NCI-H2081 (cell line): ENCODE measurements around the gene PARN.
"Not testable (repeated sequence)": the region's sequence is repeated elsewhere in the genome, so short reads cannot be mapped to it uniquely, and the experiment has no call there.

Experiments used
- DNase-seq, 2 experiments: peaks; one replicate each; lab custom pipeline; 2025; lab: John Stamatoyannopoulos, UW

PARN gene

DNA sequence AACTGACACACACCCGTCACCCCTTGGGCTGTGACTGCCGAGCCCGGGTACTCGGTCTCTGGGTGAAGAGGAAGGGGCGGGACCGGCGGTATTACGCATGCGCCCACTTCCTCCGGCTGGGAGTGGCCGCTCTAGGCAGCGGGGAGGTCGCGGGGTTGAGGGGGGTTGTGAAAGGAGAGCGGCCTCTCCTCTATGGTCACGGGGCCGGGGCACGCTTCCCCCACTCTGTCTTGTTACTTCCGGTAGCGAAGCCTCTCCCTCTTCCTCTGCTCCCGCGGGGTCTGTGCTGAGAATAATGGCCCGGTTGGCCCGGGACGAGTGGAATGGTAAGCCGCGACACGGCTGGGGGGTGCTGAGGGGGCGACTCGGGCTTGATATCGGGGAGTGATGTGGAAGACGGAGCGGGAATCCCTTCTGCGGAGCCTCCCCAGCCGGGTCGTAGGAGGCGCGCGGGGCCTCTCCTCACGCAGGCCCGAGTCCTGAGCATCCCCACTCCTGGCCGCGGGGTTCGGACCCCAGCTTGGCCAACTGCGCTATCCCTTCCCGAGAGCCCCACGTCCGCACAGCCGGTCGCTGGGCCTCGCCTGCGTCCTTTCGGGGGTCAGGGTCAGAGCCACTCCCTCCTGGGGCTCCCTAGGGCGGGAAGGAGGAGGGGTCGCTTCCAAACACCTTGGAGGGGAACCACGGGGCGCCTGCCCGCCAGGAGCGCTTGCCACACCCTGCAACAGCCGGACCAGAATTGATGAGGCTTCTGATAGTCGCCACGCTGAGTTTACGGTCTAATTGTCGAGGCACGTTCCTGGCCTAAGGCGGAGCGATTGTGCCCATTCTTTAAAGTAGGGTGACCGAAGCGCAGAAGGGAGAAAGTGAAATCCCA lies 2.9 kb upstream of the PARN start, which contains the start of gene BFAR:
BFAR (plus strand) TSS at position 259 of the 877 bp plus-strand sequence. CDS start 11,396 bp downstream, outside the sequence.
- peak; percentile 97 for DNase-seq

DNA sequence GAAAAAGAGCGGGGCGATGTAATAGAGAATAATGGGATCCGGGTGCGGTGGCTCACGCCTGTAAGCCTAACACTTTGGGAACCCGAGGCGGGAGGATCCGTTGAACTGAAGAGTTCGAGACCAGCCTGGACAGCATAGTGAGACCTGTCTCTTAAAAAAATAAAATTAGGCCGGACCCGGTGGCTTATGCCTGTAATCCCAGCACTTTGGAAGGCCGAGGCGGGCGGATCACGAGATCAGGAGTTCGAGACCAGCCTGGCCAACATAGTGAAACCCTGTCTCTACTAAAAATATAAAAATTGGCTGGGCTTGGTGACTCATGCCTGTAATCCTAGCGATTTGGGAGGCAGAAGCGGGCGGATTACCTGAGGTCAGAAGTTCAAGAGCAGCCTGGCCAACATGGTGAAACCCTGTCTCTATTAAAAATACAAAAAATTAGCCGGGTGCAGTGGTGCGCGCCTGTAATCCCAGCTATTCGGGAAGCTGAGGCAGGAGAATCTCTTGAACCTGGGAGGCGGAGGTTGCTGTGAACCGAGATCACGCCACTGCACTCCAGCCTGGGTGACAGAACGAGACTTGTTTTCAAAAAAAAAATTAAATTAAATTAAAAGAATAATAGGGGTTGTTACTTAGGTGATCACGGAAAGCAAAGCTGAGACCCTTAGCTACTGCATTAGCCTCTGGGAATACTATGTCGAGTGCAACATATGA lies 715 bp upstream of the PARN start:
- not testable (repeated sequence) for DNase-seq

DNA sequence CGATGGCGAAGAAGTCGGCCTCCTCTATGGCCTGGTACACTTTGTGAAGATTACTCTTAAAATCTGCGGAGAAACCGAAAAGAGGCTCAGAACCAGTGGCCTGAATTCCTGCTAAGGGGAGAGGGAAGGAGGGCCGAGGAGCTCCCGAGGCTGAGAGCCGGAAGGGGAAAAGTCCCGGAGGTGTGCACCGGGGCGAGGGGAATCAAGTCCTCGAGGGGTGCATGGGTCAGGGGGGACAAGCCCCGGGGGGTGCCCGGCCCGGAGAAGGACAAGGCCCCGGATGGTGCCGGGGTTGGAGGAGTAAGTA lies 495 bp downstream of the PARN start:
- DNase-seq = no peak

DNA sequence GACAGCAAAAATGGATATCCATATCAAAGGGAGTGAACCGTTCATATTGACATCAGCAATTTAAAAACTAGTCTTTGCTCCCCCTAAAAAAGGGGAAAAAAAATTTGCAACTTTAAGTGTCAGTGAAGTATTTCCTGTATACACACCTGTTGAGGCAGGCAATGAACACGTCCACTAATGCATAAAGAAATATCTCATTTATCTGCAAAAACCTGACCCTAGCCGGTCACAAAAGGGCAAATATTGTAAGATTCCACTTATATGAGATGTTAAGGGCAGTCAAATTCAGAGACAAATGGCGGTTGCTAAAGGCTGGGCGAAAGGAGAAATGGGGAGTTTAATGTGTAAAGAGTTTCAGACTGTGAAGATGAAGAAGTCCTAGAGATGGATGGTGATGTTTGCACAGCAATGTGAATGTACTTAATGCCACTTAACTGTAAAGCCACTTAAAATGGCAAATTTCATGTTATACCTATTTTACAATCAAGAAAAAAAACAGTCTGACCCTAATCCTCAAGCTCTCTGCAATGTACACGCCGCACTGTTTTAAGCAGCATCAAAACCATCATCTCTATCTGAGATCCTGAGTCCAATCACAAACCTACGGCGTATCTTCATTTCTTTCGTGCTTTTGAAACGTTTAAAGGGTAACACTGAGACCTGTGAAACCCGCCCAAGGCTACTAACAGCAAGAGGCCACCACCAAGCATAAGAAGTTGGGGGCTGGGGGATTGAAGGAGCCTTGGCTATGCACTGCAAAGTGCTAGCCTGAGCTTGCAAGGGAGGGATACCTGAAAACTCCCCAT lies 1.1 kb downstream of the PARN start:
- DNase-seq = no peak

DNA sequence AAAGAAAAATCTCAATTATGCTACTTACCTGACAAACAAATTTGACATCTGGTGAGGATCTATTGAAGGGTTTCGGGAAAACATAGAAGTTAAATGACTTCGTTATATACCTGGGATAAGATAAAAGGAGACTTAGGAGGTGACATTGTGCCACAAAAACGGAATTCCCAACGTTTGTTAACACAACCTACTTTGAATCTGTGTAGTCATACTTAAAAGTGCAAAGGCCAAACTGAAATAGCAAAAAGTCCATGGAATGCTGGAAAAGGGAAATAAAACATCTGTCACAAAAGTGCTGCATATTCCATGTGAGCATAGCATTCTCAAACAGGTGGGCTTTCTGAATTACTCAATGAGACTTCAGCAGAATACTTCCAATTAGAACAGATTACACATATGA lies 3.0 kb downstream of the PARN start:
- DNase-seq = no peak

DNA sequence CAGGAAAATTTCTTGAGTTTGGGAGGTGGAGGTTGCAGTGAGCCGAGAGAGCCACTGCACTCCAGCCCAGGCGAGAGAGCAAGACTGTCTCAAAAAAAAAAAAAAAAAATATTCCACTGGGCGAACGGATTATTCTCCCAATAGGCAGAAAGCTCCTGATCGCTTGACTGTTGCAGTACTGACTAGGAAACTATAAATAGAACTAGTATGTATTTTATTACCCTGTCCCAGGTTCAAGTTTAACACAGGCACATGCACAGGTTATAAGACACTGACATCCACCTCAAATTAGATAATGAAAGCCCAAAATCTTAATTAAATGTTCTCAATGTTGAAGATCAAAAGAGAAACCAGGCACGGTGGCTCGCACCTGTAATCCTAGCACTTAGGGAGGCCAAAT lies 11.5 kb downstream of the PARN start:
- DNase-seq = no peak

DNA sequence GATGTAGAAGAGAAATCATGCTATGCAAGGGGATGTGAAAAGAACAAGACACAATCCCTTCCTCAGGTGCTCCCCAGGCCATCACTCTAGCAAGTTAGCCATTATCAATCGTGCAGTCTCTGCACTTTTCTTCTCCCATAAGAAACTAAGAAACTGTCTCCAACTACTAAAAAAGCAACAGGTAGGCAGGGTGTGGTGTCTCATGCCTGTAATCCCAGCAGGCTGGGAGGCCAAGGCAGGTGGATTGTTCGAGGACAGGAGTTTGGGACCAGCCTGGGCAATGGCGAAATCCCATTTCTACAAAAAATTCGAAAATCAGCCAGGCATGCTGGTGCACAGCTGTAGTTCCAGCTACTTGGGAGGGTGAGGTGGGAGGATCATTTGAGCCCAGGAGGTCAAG lies 13.8 kb downstream of the PARN start:
- DNase-seq = no peak

DNA sequence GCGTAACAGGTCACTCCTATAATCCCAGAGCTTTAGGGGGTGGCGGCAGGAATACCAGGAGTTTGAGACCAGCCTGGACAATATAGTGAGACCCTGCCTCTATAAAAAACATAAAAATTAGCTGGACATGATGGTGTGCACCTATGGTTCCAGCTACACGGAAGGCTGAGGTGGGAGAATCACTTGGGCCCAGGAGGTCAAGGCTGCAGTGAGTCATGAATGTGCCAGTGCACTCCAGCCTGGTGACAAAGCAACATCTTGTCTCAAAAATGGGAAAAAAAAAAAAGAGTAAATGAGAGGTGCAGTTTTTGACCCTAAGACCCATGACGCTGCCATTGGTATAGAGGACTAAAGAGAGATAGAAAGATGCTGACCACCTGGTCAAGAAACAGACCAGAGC lies 16.1 kb downstream of the PARN start:
- no peak for DNase-seq

DNA sequence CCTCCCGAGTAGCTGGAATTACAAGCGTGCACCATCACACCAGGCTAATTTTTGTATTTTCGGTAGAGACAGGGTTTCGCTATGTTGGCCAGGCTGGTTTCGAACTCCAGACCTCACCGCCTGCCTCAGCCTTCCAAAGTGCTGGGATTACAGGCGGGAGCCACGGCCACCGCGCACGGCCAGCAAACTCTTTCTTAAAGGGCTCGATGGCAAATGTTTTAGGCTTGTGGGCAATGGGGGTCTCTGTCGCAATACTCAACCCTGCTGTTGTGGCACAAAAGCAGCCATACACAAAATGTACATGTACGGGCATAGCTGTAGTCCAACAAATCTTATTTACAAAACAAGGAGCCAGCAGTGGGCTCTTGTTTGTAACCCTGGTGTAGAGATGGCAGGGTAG lies 18.4 kb downstream of the PARN start:
- DNase-seq = no peak

DNA sequence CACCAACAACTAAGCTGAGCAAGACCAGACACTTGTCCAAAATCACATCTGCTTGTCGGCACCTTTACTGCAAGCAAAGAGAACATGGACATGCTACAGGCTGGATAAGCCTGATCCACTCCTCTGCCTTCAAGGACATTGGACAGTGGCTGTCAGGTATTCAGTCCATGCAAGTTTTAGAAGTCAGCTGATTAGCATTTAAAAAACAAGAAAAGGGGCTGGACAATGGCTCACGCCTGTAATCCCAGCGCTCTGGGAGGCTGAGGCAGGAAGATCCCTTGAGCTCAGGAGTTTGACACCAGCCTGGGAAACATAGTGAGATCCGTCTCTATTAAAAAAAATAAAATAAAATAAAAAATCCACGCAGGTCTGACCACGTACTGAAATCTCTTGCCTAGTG lies 20.3 kb downstream of the PARN start:
- no peak for DNase-seq

DNA sequence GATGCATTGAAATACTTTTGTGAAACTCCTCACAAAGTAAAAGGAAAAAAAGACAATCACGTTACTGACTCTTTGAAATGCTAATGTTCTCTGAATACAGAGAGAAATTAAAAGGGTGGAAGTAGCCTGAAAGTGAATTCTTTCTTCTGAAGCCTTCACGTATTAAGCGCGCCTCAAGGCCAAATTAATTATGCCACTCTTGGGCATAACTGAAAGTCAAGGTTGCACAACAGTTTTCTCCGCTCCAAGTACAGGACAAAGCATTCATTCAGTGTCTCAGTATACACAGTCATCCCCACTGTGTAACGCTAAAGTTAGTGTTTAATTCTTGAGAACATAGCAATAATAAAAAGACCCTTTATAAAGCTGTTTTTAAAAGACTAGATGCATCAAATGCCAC lies 21.5 kb downstream of the PARN start:
- no peak for DNase-seq

DNA sequence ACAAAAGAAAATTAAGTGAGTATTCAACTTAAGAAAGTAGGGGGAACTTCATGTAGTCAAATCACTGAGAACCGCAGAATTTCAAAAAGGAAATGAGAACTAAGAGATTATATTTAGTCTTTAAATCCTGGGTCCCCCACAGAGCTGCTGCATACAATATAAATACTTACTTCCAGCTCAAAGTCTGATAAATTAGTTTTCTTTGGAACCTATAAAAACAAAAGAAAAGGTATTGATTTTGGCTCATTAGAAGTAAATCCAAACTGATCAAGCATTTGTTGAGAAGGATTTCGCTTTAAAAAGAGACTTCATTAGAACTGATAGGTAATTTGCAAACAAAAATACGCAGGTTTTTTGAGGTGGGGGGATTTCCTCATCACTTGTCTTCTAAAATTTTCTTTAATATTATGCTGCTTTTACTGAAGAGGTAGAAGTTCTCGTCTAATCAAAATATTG lies 21.9 kb downstream of the PARN start:
- no peak for DNase-seq

DNA sequence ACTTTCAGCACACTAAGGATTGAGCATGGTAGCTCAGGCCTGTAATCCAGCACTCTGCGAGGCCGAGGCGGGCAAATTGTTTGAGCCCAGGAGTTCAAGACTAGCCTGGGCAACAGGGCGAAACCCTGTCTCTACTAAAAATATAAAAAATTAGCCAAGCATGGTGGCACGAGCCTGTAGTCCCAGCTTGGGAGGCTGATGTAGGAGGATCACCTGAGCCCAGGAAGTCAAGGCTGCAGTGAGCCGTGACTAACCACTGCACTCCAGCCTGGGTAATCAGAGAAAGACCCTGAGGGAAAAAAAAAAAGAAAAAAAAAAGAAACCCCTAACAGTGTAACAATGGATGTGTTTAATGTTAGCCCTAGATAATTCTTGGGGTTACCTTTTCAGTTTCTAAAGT lies 24.0 kb downstream of the PARN start:
- no peak for DNase-seq

DNA sequence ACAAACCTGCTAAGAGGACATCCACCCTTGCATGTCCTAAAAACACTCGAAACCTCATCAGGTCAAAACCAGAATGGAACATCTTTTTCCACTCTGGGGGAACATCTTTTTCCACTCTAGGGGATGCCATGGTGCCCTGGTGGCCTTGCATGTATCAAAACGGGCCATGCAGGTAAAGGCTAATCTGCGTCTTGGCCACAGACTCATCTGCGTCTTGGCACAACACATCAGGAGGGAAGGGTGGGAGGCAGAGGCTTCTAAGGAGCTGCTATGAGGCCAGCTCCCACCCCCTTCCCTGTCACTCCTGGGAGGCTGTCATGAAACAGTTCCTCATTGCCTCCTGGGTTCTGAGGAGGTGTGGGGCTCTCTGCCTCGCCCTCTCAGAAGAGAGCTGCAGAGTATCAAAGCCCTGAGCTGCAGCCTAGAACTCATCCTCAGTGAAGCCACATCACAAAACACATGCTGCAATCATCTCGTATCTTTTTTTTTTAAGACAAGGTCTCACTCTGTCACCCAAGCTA lies 27.6 kb downstream of the PARN start:
- no peak for DNase-seq

DNA sequence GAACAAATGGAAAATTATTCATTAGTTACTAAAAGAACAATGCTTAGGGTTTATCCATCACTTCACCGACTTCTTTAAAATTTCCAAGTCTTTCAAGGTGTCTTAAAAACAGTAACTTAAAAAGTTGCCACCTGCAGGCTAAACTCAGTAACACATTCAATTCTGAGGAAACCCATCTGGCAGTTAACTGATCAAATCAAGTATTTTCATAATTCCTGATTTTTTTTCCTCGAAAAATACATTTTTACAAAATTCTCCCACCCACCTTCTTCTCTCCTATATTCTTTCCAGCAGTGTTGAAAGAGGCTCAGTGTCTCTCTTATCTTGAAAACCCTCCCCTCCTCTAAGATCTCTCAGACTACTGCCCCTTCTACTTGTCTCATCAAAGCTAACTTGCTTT lies 29.9 kb downstream of the PARN start:
- DNase-seq = no peak

DNA sequence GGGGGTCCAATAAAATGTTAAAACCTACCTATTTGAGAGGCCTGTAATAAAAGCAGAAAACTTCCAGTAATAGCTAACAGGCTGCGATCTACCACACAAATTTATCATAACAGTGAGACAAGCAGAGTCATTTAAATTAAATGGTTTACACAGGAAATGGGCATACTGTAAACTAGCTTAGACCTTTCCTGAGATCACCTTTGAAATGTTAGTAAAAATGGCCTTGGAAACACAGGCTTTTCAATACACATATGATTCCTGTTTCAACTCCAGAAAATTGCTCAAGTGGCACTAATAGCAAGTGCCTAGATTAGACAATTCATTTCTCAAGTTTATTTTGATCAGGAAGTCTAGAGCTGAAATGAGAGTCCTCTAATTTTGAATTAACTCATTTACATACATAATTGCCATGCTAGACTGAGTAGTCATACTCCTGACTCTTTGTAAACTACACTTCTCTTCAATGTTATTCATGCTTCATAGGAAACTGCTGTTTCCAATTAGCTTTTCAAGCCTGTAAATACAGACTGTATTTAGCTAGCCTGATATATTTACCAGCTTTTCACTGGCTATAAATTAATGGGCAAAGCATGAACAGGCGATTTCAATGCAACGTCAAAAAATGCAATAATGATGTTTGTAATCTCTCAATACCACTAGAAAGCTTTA lies 43.3 kb downstream of the PARN start:
- peak in 1 of 2 experiments; percentile 62 for DNase-seq

DNA sequence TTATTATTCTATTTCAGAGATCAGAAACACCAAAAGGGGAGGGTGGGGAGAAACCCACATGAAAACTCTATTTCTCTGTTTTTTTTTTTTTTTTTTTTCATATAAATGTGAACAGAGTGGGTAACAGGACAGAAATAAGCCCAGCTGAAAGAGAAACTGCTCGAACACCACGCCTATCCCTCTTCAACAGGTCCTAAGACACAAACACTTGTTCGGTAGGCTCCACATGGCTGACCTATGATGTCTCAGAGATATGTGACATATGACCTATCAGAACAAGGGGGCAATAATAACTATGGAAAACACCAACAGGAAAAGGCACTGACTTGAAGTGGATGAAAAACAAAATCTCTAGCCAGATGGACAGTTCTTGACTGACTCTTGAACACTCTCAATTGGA lies 44.8 kb downstream of the PARN start:
- DNase-seq = no peak

DNA sequence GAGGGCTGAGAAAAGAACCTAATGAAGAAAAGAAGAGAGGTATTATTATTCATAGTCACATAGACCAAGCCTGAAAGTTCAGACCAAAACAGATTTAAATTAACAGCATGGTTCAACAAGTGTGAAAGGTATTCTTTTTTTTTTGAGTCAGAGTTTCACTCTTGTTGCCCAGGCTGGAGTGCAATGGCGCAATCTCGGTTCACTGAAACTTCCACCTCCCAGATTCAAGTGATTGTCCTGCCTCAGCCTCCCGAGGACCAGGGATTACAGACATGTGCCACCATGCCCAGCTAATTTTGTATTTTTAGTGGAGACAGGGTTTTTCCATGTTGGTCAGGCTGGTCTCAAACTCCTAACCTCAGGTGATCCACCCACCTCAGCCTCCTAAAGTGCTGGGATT lies 49.1 kb downstream of the PARN start:
- DNase-seq = not testable (repeated sequence)

DNA sequence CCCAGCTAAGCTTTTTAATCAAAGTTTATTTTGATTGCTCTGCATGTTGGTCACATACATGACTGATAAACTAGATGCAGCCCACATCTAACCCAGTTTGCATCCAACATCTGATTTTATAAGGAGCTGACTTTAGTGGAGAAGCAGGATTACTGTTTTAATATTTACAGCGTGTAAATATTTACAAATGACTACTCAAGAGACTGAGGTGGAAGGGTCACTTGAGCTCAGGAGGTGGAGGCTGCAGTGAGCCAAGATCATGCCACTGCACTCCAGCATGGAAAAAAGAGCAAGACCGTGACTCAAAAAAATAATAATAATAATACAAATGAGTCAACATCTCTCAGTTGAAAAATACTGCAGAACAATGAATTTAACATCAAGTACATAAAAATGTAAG lies 50.8 kb downstream of the PARN start:
- no peak for DNase-seq

DNA sequence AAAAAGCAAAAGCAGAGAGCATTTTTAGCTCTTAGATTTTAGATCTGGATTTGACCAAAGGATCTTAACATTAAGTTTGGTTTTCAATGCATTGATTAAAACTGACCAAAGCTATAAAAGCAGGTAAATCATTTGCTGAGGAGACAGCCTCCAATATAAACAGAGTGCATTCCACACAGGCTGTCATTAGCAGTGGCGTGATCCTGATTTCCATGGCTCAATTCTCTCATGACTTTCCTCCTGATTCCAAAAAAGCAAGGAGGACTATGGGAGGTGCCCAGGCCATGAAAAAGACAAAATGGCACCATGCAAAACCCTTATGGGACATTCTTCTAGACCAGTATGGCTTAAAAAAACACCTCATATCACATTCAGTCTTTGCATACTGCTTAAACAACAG lies 53.5 kb downstream of the PARN start:
- no peak for DNase-seq

DNA sequence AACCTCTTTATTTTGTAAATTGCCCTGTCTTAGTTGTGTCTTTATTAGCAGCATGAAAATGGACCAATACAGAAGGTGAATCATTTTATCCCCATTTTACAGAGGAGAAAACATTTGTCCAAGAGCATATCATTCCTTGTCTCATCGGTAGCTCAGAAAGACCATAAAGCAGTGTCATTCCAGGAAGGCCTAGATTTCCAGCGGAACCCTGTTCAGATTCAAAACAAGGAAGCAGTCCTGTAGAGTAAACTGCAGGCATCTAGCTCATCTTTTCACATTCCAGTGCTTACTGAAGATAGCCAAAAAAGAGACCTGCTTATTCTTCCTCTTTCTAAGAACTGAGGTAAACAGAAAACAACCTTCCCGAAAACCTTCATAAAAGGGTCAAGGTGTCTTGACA lies 54.0 kb downstream of the PARN start:
- DNase-seq = no peak
